Mesenchymal stem cell (in vitro differentiated cells and primary cell): ENCODE measurements around the gene PRKAG2.
"Not testable (repeated sequence)": the region's sequence is repeated elsewhere in the genome, so short reads cannot be mapped to it uniquely, and the experiment has no call there.

Experiments
- DNase-seq: peaks from one replicate; pipeline ENCODE4 v3.0.0-alpha.2; 2013
- H2AFZ ChIP-seq: one replicate; pipeline ENCODE4 v1.6.1; 2013; ENCODE audit warnings: low read depth, mild to moderate bottlenecking, control low read depth, inconsistent platforms, low read length, moderate library complexity
- H2AK5ac ChIP-seq: 2 replicates; pipeline ENCODE4 v1.6.1; 2013; ENCODE audit warnings: low read length, moderate library complexity, mild to moderate bottlenecking, inconsistent platforms; ENCODE audit not compliant: severe bottlenecking
- H2BK120ac ChIP-seq: one replicate; pipeline ENCODE4 v1.6.1; 2013; ENCODE audit warnings: low read depth, mild to moderate bottlenecking, inconsistent platforms, low read length, moderate library complexity
- H2BK12ac ChIP-seq, 2 experiments: one replicate each; pipeline ENCODE4 v1.6.1; 2013; ENCODE audit warnings: inconsistent platforms in 2 of 2, low read length in 2 of 2, mild to moderate bottlenecking in 2 of 2, moderate library complexity in 2 of 2, control low read depth in 1 of 2
- H2BK15ac ChIP-seq: one replicate; pipeline ENCODE4 v1.6.1; 2013; ENCODE audit warnings: mild to moderate bottlenecking, low read depth, inconsistent platforms; ENCODE audit not compliant: poor library complexity, severe bottlenecking
- H2BK5ac ChIP-seq: 2 replicates; pipeline ENCODE4 v1.6.1; 2013; ENCODE audit warnings: low read depth, mild to moderate bottlenecking, low read length, control low read depth, inconsistent platforms; ENCODE audit not compliant: poor library complexity, severe bottlenecking
- H3K14ac ChIP-seq, 2 experiments: one replicate each; pipeline ENCODE4 v1.6.1; 2013; ENCODE audit warnings: inconsistent platforms in 2 of 2, low read length in 2 of 2, control low read depth in 1 of 2, mild to moderate bottlenecking in 1 of 2, moderate library complexity in 1 of 2
- H3K18ac ChIP-seq, 2 experiments: one replicate each; pipeline ENCODE4 v1.6.1; 2013; ENCODE audit warnings: inconsistent platforms in 2 of 2, low read length in 2 of 2, control low read depth in 1 of 2, low read depth in 1 of 2, mild to moderate bottlenecking in 1 of 2
- H3K23ac ChIP-seq, 2 experiments: one replicate each; pipeline ENCODE4 v1.6.1; 2013; ENCODE audit warnings: inconsistent platforms in 2 of 2, low read length in 2 of 2, mild to moderate bottlenecking in 2 of 2, moderate library complexity in 2 of 2, control low read depth in 1 of 2
- H3K27ac ChIP-seq: 2 replicates; pipeline ENCODE4 v1.5.1; 2013; ENCODE audit warnings: mild to moderate bottlenecking, moderate library complexity, low read length, control low read depth, inconsistent platforms; ENCODE audit not compliant: poor library complexity, severe bottlenecking
- H3K27me3 ChIP-seq, 2 experiments: 2 replicates each; pipeline versions ENCODE4 v1.6.1 to v1.7.0; 2013; ENCODE audit warnings: low read length in 2 of 2, mild to moderate bottlenecking in 2 of 2, moderate library complexity in 2 of 2, control low read depth in 1 of 2, inconsistent platforms in 1 of 2; ENCODE audit not compliant: control insufficient read depth in 1 of 2, insufficient read depth in 1 of 2
- H3K36me3 ChIP-seq, 2 experiments: 2 replicates each; pipeline versions ENCODE4 v1.6.1 to v1.7.0; 2013; ENCODE audit warnings: low read length in 2 of 2, control low read depth in 1 of 2, inconsistent platforms in 1 of 2, low read depth in 1 of 2, mild to moderate bottlenecking in 1 of 2; ENCODE audit not compliant: insufficient read depth in 2 of 2, control insufficient read depth in 1 of 2
- H3K4ac ChIP-seq, 2 experiments: one replicate each; pipeline ENCODE4 v1.6.1; 2013; ENCODE audit warnings: inconsistent platforms in 2 of 2, low read length in 2 of 2, mild to moderate bottlenecking in 2 of 2, moderate library complexity in 2 of 2, control low read depth in 1 of 2, low read depth in 1 of 2
- H3K4me1 ChIP-seq: 2 replicates; pipeline ENCODE4 v1.6.1; 2013; ENCODE audit warnings: low read depth, low read length, control low read depth; ENCODE audit not compliant: control insufficient read depth, insufficient read depth
- H3K4me2 ChIP-seq: 2 replicates; pipeline ENCODE4 v1.6.1; 2013; ENCODE audit warnings: low read length, mild to moderate bottlenecking, inconsistent platforms; ENCODE audit not compliant: poor library complexity, severe bottlenecking
- H3K4me3 ChIP-seq, 2 experiments: 2 replicates each; pipeline versions ENCODE4 v1.5.1 to v1.7.0; 2013; ENCODE audit warnings: low read length in 2 of 2, mild to moderate bottlenecking in 2 of 2, control low read depth in 1 of 2, low read depth in 1 of 2; ENCODE audit not compliant: insufficient read depth in 1 of 2
- H3K79me1 ChIP-seq: replicated peaks from 2 replicates; pipeline ENCODE4 v1.6.1; 2013; ENCODE audit warnings: mild to moderate bottlenecking, control low read depth, low read length, inconsistent platforms; ENCODE audit not compliant: poor library complexity, severe bottlenecking
- H3K9ac ChIP-seq: 2 replicates; pipeline ENCODE4 v1.7.0; 2013; ENCODE audit warnings: mild to moderate bottlenecking, low read length, moderate library complexity
- H3K9me3 ChIP-seq: 2 replicates; pipeline ENCODE4 v1.7.0; 2013; ENCODE audit warnings: mild to moderate bottlenecking, low read length; ENCODE audit not compliant: control insufficient read depth
- H4K8ac ChIP-seq: one replicate; pipeline ENCODE4 v1.6.1; 2013; ENCODE audit warnings: inconsistent platforms, mild to moderate bottlenecking, low read length, moderate library complexity
- H4K91ac ChIP-seq: one replicate; pipeline ENCODE4 v1.6.1; 2013; ENCODE audit warnings: mild to moderate bottlenecking, low read length, inconsistent platforms
- WGBS: methylation state at CpG from one replicate; pipeline ENCODE4 v1.1.7; 2013; ENCODE audit warnings: mixed read lengths; 5-methylcytosine and 5-hydroxymethylcytosine counted together

The PRKAG2 gene

DNA sequence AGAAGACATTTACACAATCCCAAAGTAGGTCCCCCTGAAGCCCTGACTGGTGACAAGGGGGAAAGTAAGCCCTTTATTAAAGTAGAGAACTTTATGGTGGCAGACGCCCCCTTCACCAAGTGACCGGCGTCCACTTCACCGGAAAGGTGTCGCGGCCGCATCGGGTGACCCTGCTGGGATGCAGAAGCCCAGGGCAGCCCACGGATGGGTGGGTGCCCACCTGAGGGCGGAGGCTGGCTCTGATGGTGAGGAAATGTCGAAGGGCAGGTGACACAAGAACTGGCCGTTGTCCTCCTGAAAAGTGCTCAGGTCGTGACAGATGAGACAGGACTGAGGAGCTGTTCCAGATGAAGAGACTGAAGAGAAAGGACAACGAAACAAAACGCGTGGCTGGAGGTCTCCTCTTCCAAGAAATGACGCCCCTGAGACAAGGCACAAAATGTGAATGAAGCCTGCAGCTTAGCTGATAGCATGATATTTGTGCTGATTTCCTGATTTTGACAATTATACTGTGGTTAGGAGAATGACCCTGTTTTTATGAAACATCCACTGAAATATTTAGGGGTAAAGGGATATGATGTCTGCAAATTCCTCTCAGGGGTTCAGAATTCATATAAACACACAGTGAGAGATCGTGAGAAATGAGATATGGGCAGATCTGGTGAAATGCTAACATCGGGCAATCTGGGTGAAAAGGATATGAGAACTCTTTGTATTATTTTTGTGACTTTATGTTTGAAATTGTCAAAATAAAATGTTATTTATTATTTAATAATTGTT, 123.9 kb downstream of the PRKAG2 start:
- no peaks in the 10 kb centered on the region for H3K79me1 ChIP-seq
- H3K18ac ChIP-seq: peak overlapping the region; percentile 83 to 84
- peaks cover 0 to 2% of the 10 kb centered on the region in 2 experiments for H3K27me3 ChIP-seq
- H3K4me3 ChIP-seq: no peak overlapping the region
- H3K14ac ChIP-seq: no peak overlapping the region
- H2BK15ac ChIP-seq: peak overlapping the region; percentile 82
- H2BK5ac ChIP-seq: no peak overlapping the region
- H2BK12ac ChIP-seq: peak overlapping the region; percentile 61 to 96
- H4K91ac ChIP-seq: peak overlapping the region; percentile 99
- peaks cover 30% of the 10 kb centered on the region for H3K4me1 ChIP-seq
- H3K4ac ChIP-seq: peak overlapping the region; percentile 77 to 91
- peak overlapping the region; percentile 61 for H4K8ac ChIP-seq
- H2BK120ac ChIP-seq: no peak overlapping the region
- no peak overlapping the region for H3K9ac ChIP-seq
- H3K9me3 ChIP-seq: no peaks in the 10 kb centered on the region
- WGBS: 91% methylated on average over 18 of the region's 19 CpGs
- peak overlapping the region; percentile 99 for H2AK5ac ChIP-seq
- peak overlapping the region; percentile 92 for H3K27ac ChIP-seq
- no peaks in the 10 kb centered on the region for H3K36me3 ChIP-seq
- no peak for DNase-seq
- no peak overlapping the region for H2AFZ ChIP-seq
- no peak overlapping the region for H3K4me2 ChIP-seq
- H3K23ac ChIP-seq: peak overlapping the region in 1 of 2 experiments; percentile 38

DNA sequence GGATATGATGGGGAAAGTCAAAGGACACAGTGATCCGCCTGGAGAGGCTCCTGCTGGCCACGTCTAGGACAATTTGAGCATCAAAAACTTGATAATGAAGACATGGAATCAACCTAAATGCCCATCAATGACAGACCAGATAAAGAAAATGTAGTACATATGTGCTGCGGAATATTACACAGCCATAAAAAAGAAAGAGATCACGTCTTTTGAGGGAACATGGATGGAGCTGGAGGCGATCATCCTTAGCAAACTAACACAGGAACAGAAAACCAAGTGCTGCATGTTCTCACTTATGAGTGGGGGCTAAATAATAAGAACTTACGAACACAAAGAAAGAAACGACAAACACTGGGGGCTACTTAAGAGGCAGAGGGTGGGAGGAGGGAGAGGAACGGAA, 124.9 kb downstream of the PRKAG2 start:
- Histone ChIP-seq H3K9me3 (no peaks in the 10 kb centered on the region), H3K79me1 (no peaks in the 10 kb centered on the region), H2BK5ac (no peak overlapping the region), H2AFZ (no peak overlapping the region), H3K9ac (no peak overlapping the region), H3K27ac (no peak overlapping the region), H2BK15ac (peak overlapping the region; percentile 44), H4K91ac (no peak overlapping the region), H3K18ac (peak overlapping the region in 1 of 2 experiments; percentile 5), H3K4ac (no peak overlapping the region), H3K4me2 (no peak overlapping the region), H2BK120ac (no peak overlapping the region), H3K14ac (no peak overlapping the region), H2BK12ac (no peak overlapping the region), H3K27me3 (peaks cover 0 to 2% of the 10 kb centered on the region in 2 experiments), H3K23ac (no peak overlapping the region), H4K8ac (no peak overlapping the region), H3K4me3 (no peak overlapping the region), H3K4me1 (peaks cover 28% of the 10 kb centered on the region), H2AK5ac (peak overlapping the region; percentile 46), H3K36me3 (no peaks in the 10 kb centered on the region)
- WGBS: 93% methylated on average over 7 of the region's 8 CpGs
- no peak for DNase-seq

DNA sequence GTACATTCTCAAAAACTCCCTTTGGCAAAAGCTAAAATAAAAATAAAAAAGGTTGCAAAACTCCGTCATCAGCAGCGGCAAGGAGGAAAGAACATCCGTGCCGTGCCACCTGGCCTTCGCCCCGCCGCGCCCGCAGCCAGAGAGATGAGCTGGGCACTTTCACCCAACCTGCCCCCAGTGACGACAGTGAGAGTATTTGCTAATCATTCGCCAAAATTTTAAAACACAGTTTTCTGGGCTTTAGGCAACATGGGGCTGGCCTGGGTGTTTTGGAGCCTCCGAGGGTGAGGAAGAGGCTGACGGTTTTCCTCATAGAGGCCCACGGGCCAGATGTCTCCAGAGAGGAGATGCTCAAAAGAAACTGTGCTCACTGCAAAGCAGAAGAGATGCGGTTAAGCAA, 128.2 kb downstream of the PRKAG2 start:
- H3K4me3 ChIP-seq: no peak overlapping the region
- no peak overlapping the region for H4K91ac ChIP-seq
- H2BK5ac ChIP-seq: no peak overlapping the region
- no peak overlapping the region for H3K23ac ChIP-seq
- H2BK120ac ChIP-seq: no peak overlapping the region
- H2AK5ac ChIP-seq: no peak overlapping the region
- no peak overlapping the region for H3K4me2 ChIP-seq
- H3K27ac ChIP-seq: no peak overlapping the region
- H3K36me3 ChIP-seq: no peaks in the 10 kb centered on the region
- H3K18ac ChIP-seq: peak overlapping the region in 1 of 2 experiments; percentile 28
- H2BK12ac ChIP-seq: peak overlapping the region in 1 of 2 experiments; percentile 57
- H2AFZ ChIP-seq: no peak overlapping the region
- H3K79me1 ChIP-seq: no peaks in the 10 kb centered on the region
- no peak overlapping the region for H4K8ac ChIP-seq
- DNase-seq: no peak
- no peak overlapping the region for H3K9ac ChIP-seq
- H3K27me3 ChIP-seq: peaks cover 0 to 2% of the 10 kb centered on the region in 2 experiments
- H2BK15ac ChIP-seq: peak overlapping the region; percentile 39
- H3K4me1 ChIP-seq: peaks cover 26% of the 10 kb centered on the region
- H3K4ac ChIP-seq: no peak overlapping the region
- no peak overlapping the region for H3K14ac ChIP-seq
- no peaks in the 10 kb centered on the region for H3K9me3 ChIP-seq
- 98% methylated on average over 15 of the region's 15 CpGs for WGBS

DNA sequence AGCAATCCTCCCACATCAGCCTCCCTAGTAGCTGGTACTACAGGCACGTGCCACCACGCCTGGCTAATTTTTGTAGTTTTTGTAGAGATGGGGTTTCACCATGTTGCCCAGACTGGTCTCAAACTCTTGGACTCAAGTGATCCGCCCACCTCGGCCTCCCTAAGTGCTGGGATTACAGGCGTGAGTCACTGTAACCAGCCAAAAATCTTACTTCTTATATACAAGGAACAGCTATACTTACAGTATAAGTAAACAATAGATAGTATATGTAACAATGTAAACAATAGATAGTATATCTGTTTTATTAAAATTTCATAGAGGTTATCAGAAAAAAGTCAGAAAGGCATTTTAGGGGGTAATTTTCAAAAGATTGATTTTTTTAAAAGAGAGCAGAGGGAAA, 128.9 kb downstream of the PRKAG2 start:
- not testable (repeated sequence) for H3K23ac ChIP-seq, H4K8ac ChIP-seq, H3K9me3 ChIP-seq, H3K9ac ChIP-seq, H2BK15ac ChIP-seq, H4K91ac ChIP-seq, H3K36me3 ChIP-seq, H3K4me3 ChIP-seq, H3K4ac ChIP-seq, H3K18ac ChIP-seq, H2AFZ ChIP-seq, H2AK5ac ChIP-seq, H3K14ac ChIP-seq, H3K4me2 ChIP-seq, H2BK12ac ChIP-seq, H2BK120ac ChIP-seq, H3K27ac ChIP-seq, H3K27me3 ChIP-seq, H3K79me1 ChIP-seq, H2BK5ac ChIP-seq, DNase-seq
- H3K4me1 ChIP-seq: peaks cover 31% of the 10 kb centered on the region
- 88% methylated on average over 2 of the region's 5 CpGs for WGBS
